A549 (cell line): ENCODE measurements around the gene AKR1A1.
"Not testable (repeated sequence)": the region's sequence is repeated elsewhere in the genome, so short reads cannot be mapped to it uniquely, and the experiment has no call there.

Experiments used
- CEBPB ChIP-seq, 2 experiments: fragments of >200 bp in 1 of 2; sonication (Bioruptor Twin) in 1 of 2; formaldehyde crosslinking in 1 of 2; IDR thresholded peaks; 2 replicates each; pipeline ENCODE4 v1.6.1; 2012 to 2016
- CHD2 ChIP-seq: fragments of 150-350 bp; IDR thresholded peaks from 2 replicates; pipeline ENCODE4 v1.6.1; 2014; ENCODE audit warnings: low read length; ENCODE audit not compliant: partially characterized antibody
- EP300 ChIP-seq, 2 experiments: fragments of >200 bp; sonication (Bioruptor Twin); formaldehyde crosslinking; IDR thresholded peaks; 2 replicates in 1 of 2; 3 replicates in 1 of 2; pipeline ENCODE4 v1.6.1; 2016 to 2017
- NFE2L2 ChIP-seq: fragments of 150-350 bp; conservative IDR thresholded peaks from 2 replicates; pipeline ENCODE4 v1.6.1; 2014; ENCODE audit warnings: low read length
- POLR2A ChIP-seq: IDR thresholded peaks from 2 replicates; pipeline ENCODE4 v1.6.1; 2012; ENCODE audit warnings: mild to moderate bottlenecking, low read length
- TF ChIP-seq, protein P1 (sequence below): fragments of >200 bp; sonication (Bioruptor Twin); formaldehyde crosslinking; IDR thresholded peaks from 3 replicates; pipeline ENCODE4 v1.5.1; 2016

DNA sequence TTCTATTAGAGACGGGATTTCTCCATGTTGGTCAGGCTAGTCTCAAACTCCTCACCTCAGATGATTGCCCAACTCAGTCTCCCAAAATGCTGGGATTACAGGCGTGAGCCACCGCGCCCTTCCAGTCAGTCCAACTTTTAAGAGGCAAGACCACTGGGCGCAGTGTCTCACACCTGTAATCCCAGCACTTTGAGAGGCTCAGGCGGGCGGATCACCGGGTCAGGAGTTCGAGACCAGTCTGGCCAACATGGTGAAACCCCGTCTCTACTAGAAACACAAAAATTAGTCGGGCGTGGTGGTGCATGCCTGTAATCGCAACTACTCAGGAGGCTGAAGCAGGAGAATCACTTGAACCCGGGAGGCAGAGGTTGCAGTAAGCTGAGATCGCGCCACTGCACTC is 30.9 kb upstream of the AKR1A1 start:
- TF ChIP-seq CEBPB (IDR thresholded peaks at IDR 0.05) = 0 out of 4 replicates have a peak, but pooled peaks of 1 of the 2 experiments have one; percentile 18
- TF ChIP-seq POLR2A; CHD2; NFE2L2; EP300 (IDR thresholded peaks at IDR 0.05): not testable (repeated sequence)
- TF ChIP-seq, protein P1, sequence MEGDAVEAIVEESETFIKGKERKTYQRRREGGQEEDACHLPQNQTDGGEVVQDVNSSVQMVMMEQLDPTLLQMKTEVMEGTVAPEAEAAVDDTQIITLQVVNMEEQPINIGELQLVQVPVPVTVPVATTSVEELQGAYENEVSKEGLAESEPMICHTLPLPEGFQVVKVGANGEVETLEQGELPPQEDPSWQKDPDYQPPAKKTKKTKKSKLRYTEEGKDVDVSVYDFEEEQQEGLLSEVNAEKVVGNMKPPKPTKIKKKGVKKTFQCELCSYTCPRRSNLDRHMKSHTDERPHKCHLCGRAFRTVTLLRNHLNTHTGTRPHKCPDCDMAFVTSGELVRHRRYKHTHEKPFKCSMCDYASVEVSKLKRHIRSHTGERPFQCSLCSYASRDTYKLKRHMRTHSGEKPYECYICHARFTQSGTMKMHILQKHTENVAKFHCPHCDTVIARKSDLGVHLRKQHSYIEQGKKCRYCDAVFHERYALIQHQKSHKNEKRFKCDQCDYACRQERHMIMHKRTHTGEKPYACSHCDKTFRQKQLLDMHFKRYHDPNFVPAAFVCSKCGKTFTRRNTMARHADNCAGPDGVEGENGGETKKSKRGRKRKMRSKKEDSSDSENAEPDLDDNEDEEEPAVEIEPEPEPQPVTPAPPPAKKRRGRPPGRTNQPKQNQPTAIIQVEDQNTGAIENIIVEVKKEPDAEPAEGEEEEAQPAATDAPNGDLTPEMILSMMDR = not testable (repeated sequence)
